Effector memory CD4-positive, alpha-beta T cell (primary cell): ENCODE data around the gene FADD.

Experiments
- DNase-seq, 3 donors: peaks; one replicate each; pipeline ENCODE4 v3.0.0-alpha.2; 2020
- H3K27ac ChIP-seq: 2 replicates; pipeline ENCODE4 v1.7.0; 2013; ENCODE audit warnings: mild to moderate bottlenecking, low read length, moderate library complexity; ENCODE audit not compliant: insufficient read depth, poor library complexity, severe bottlenecking
- H3K27me3 ChIP-seq: replicated peaks from 2 replicates; pipeline ENCODE4 v1.7.0; 2013; ENCODE audit warnings: mild to moderate bottlenecking, low read length; ENCODE audit not compliant: insufficient read depth, control insufficient read depth, poor library complexity, severe bottlenecking
- H3K36me3 ChIP-seq: 2 replicates; pipeline ENCODE4 v1.7.0; 2013; ENCODE audit warnings: mild to moderate bottlenecking, low read length, moderate library complexity; ENCODE audit not compliant: control insufficient read depth, insufficient read depth
- H3K4me1 ChIP-seq: 2 replicates; pipeline ENCODE4 v1.7.0; 2013; ENCODE audit warnings: low read length, mild to moderate bottlenecking; ENCODE audit not compliant: control insufficient read depth, insufficient read depth, poor library complexity, severe bottlenecking
- H3K4me3 ChIP-seq: 2 replicates; pipeline ENCODE4 v1.7.0; 2013; ENCODE audit warnings: low read length, low read depth, mild to moderate bottlenecking; ENCODE audit not compliant: insufficient read depth, poor library complexity, severe bottlenecking
- H3K9me3 ChIP-seq: 2 replicates; pipeline ENCODE4 v1.7.0; 2013; ENCODE audit warnings: mild to moderate bottlenecking, low read length, moderate library complexity; ENCODE audit not compliant: control insufficient read depth
- total RNA-seq, 3 donors: gene quantifications; one replicate each; lab custom pipeline; 2026; lab: John Stamatoyannopoulos, UW

The FADD gene
- total RNA-seq: 9.8 to 12.0 (median 10.2) reads per million in 3 donors

GRCh38 chr11:70202920-70203750, at the start of gene FADD:
TSS of gene FADD (plus strand) at chr11:70203296. CDS start at chr11:70203460, 164 bp downstream.
- H3K4me1 ChIP-seq: peaks cover 33% of the 10 kb centered on the region
- H3K27ac ChIP-seq: peak within 1 kb of the TSS; percentile 93
- H3K4me3 ChIP-seq: peak within 1 kb of the TSS; percentile 98

GRCh38 chr11:70155386-70155785, 47.7 kb upstream of the FADD start:
- no peaks in the 10 kb centered on the region for H3K9me3 ChIP-seq
- no peak for DNase-seq
- H3K4me1 ChIP-seq: no peaks in the 10 kb centered on the region
- no peaks in the 10 kb centered on the region for H3K27me3 ChIP-seq
- no peaks in the 10 kb centered on the region for H3K36me3 ChIP-seq
- H3K4me3 ChIP-seq: no peak overlapping the region
- H3K27ac ChIP-seq: no peak overlapping the region

More at GRCh38 chr11:70202920-70203750, at the start of gene FADD:
- DNase-seq: peak; percentile 83 to 88 (median 86)
- Histone ChIP-seq H3K27me3 (no peaks in the 10 kb centered on the region), H3K36me3 (peaks cover 19% of the 10 kb centered on the region), H3K9me3 (no peaks in the 10 kb centered on the region)

- H3K27ac ChIP-seq: no peak overlapping the region
- no peaks in the 10 kb centered on the region for H3K36me3 ChIP-seq
- no peak overlapping the region for H3K4me3 ChIP-seq
- H3K4me1 ChIP-seq: no peaks in the 10 kb centered on the region
- no peak for DNase-seq
- H3K9me3 ChIP-seq: no peaks in the 10 kb centered on the region
- no peaks in the 10 kb centered on the region for H3K27me3 ChIP-seq
Measured at GRCh38 chr11:70156291-70157037, 46.6 kb upstream of the FADD start.

- H3K27ac ChIP-seq: no peak overlapping the region
- no peaks in the 10 kb centered on the region for H3K4me1 ChIP-seq
- H3K27me3 ChIP-seq: no peaks in the 10 kb centered on the region
- no peak overlapping the region for H3K4me3 ChIP-seq
- no peaks in the 10 kb centered on the region for H3K9me3 ChIP-seq
- DNase-seq: no peak
- no peaks in the 10 kb centered on the region for H3K36me3 ChIP-seq
Measured at GRCh38 chr11:70158201-70158600, 44.9 kb upstream of the FADD start.

- H3K27me3 ChIP-seq: no peaks in the 10 kb centered on the region
- H3K4me3 ChIP-seq: no peak overlapping the region
- no peaks in the 10 kb centered on the region for H3K36me3 ChIP-seq
- no peak overlapping the region for H3K27ac ChIP-seq
- no peaks in the 10 kb centered on the region for H3K4me1 ChIP-seq
- no peak for DNase-seq
- H3K9me3 ChIP-seq: no peaks in the 10 kb centered on the region
Measured at GRCh38 chr11:70158757-70159389, 44.2 kb upstream of the FADD start.

- Histone ChIP-seq H3K27ac (no peak overlapping the region), H3K4me3 (no peak overlapping the region), H3K9me3 (no peaks in the 10 kb centered on the region), H3K27me3 (no peaks in the 10 kb centered on the region), H3K4me1 (no peaks in the 10 kb centered on the region), H3K36me3 (no peaks in the 10 kb centered on the region)
- DNase-seq: no peak
Measured at GRCh38 chr11:70159627-70160570, 43.2 kb upstream of the FADD start.

- Histone ChIP-seq H3K4me3 (no peak overlapping the region), H3K4me1 (no peaks in the 10 kb centered on the region), H3K36me3 (no peaks in the 10 kb centered on the region), H3K27ac (no peak overlapping the region), H3K27me3 (no peaks in the 10 kb centered on the region), H3K9me3 (no peaks in the 10 kb centered on the region)
- DNase-seq: no peak
Measured at GRCh38 chr11:70161043-70161625, 42.0 kb upstream of the FADD start.

- Histone ChIP-seq H3K4me3 (no peak overlapping the region), H3K9me3 (no peaks in the 10 kb centered on the region), H3K4me1 (no peaks in the 10 kb centered on the region), H3K36me3 (no peaks in the 10 kb centered on the region), H3K27me3 (no peaks in the 10 kb centered on the region), H3K27ac (no peak overlapping the region)
- no peak for DNase-seq
Measured at GRCh38 chr11:70164705-70165104, 38.4 kb upstream of the FADD start.

- H3K27ac ChIP-seq: no peak overlapping the region
- no peaks in the 10 kb centered on the region for H3K27me3 ChIP-seq
- H3K4me3 ChIP-seq: no peak overlapping the region
- no peaks in the 10 kb centered on the region for H3K4me1 ChIP-seq
- H3K9me3 ChIP-seq: no peaks in the 10 kb centered on the region
- no peaks in the 10 kb centered on the region for H3K36me3 ChIP-seq
- DNase-seq: no peak
Measured at GRCh38 chr11:70167120-70167519, 36.0 kb upstream of the FADD start.
